ENCODE results near the gene FAM227B.

GRCh38 chr15:49327927-49328326 is 292.7 kb downstream of the FAM227B start:
- TF ChIP-seq GATA2 (IDR thresholded peaks at IDR 0.05; ENCODE audit: low read depth, low read length), result no peak
- TF ChIP-seq GATA3 (IDR thresholded peaks at IDR 0.05; ENCODE audit: low read depth, low read length), result no peak

Measured in SH-SY5Y (cell line).